ENCODE data around the gene UFC1.
A peak's percentile ranks its signal among the peaks of the same experiment; 100 is the strongest.

UFC1 gene

GRCh38 chr1:161200992-161201835 lies 47.4 kb downstream of the UFC1 start:
- peaks cover 29% of the 10 kb centered on the region for H3K36me3 ChIP-seq (ENCODE audit: control insufficient read depth, insufficient read depth, low read length)
- no peaks in the 10 kb centered on the region for H3K9me3 ChIP-seq (ENCODE audit: control insufficient read depth, low read length)
- WGBS, 2 experiments (ENCODE audit: insufficient coverage in 2 of 2), result 97% methylated on average over 6 to 8 of the region's 13 CpGs
- peak overlapping the region; percentile 89 for H3K4me3 ChIP-seq (ENCODE audit: extremely low read depth, insufficient read depth, low read length, poor library complexity, severe bottlenecking)
- peaks cover 28% of the 10 kb centered on the region for H3K4me1 ChIP-seq (ENCODE audit: control insufficient read depth, insufficient read depth, low read length, poor library complexity, severe bottlenecking)
- peak overlapping the region; percentile 88 for H3K27ac ChIP-seq (ENCODE audit: low read depth, low read length, severe bottlenecking)

GRCh38 chr1:161201836-161202712 lies 48.3 kb downstream of the UFC1 start, which contains the start of gene NDUFS2:
TSS of gene NDUFS2 (plus strand) at chr1:161202367. CDS start at chr1:161202386, 19 bp downstream.
- Histone ChIP-seq H3K9me3 (ENCODE audit: control insufficient read depth, low read length) (no peaks in the 10 kb centered on the region), H3K36me3 (ENCODE audit: control insufficient read depth, insufficient read depth, low read length) (peaks cover 36% of the 10 kb centered on the region), H3K4me1 (ENCODE audit: control insufficient read depth, insufficient read depth, low read length, poor library complexity, severe bottlenecking) (peaks cover 28% of the 10 kb centered on the region), H3K27ac (ENCODE audit: low read depth, low read length, severe bottlenecking) (peak within 1 kb of the TSS; percentile 88), H3K4me3 (ENCODE audit: extremely low read depth, insufficient read depth, low read length, poor library complexity, severe bottlenecking) (peak within 1 kb of the TSS; percentile 89)
- WGBS, 2 experiments (ENCODE audit: insufficient coverage in 2 of 2), result 7 to 8% methylated on average over 47 of the region's 53 CpGs

- peaks cover 11% of the 10 kb centered on the region for H3K4me1 ChIP-seq (ENCODE audit: control insufficient read depth, insufficient read depth, low read length, poor library complexity, severe bottlenecking)
Observed at GRCh38 chr1:161206411-161207140, 52.8 kb downstream of the UFC1 start.

GRCh38 chr1:161207173-161207572 lies 53.4 kb downstream of the UFC1 start:
- no peak overlapping the region for H3K27ac ChIP-seq (ENCODE audit: low read depth, low read length, severe bottlenecking)
- no peak overlapping the region for H3K4me3 ChIP-seq (ENCODE audit: extremely low read depth, insufficient read depth, low read length, poor library complexity, severe bottlenecking)
- H3K4me1 ChIP-seq (ENCODE audit: control insufficient read depth, insufficient read depth, low read length, poor library complexity, severe bottlenecking), result peaks cover 7% of the 10 kb centered on the region
- WGBS, 2 experiments (ENCODE audit: insufficient coverage in 2 of 2), result 87 to 88% methylated on average over 5 to 8 of the region's 8 CpGs
- no peaks in the 10 kb centered on the region for H3K9me3 ChIP-seq (ENCODE audit: control insufficient read depth, low read length)
- peaks cover 85% of the 10 kb centered on the region for H3K36me3 ChIP-seq (ENCODE audit: control insufficient read depth, insufficient read depth, low read length)

More at GRCh38 chr1:161206411-161207140, 52.8 kb downstream of the UFC1 start:
- Histone ChIP-seq H3K9me3 (ENCODE audit: control insufficient read depth, low read length) (no peaks in the 10 kb centered on the region), H3K4me3 (ENCODE audit: extremely low read depth, insufficient read depth, low read length, poor library complexity, severe bottlenecking) (no peak overlapping the region), H3K36me3 (ENCODE audit: control insufficient read depth, insufficient read depth, low read length) (peaks cover 79% of the 10 kb centered on the region), H3K27ac (ENCODE audit: low read depth, low read length, severe bottlenecking) (no peak overlapping the region)
- 95 to 98% methylated on average over 11 to 12 of the region's 12 CpGs for WGBS, 2 experiments (ENCODE audit: insufficient coverage in 2 of 2)

All from mesodermal cell (in vitro differentiated cells).